ENCODE measurements around the gene DEFB132. TPM values are rescaled to one million over a fixed set of nuclear protein-coding genes. Genes with fewer than 3 reads are reported as not detected.

The DEFB132 gene
- total and polyA plus RNA-seq, 2 donors (not counting 1 experiment from before 2014, with no cell fraction given): not detected

GRCh38 chr20:266596-267562 lies 9.4 kb downstream of the DEFB132 start:
- no peak overlapping the region for H3K27ac Mint-ChIP-seq
- intact Hi-C loops (cut with micrococcal nuclease): loop anchor here (1.0 kb wide), 3 partner anchors 23 to 63 kb away; partner anchors contain the start of gene C20orf96
- CTCF ChIA-PET: interaction anchor here (0.7 to 9.0 kb wide), 27 partner anchors 8 to 212 kb away, joined by 3 to 89 read pairs (median 5); partner anchors contain the start of genes DEFB129, DEFB132 and ZCCHC3
- Histone ChIP-seq H2AFZ (ENCODE audit: insufficient read depth, low read depth, low read length, poor library complexity, severe bottlenecking) (peak overlapping the region; percentile 96), H3K9ac (ENCODE audit: low read length) (peak overlapping the region; percentile 61), H3K36me3 (replicated peaks in 1 of 2; ENCODE audit: control extremely low read depth in 1 of 2, control insufficient read depth in 1 of 2, extremely low read depth in 1 of 2, insufficient read depth in 2 of 2, low read length in 1 of 2) (no peaks in the 10 kb centered on the region), H3K27ac (ENCODE audit: low read length in 2 of 2) (no peak overlapping the region), H3K4me3 (ENCODE audit: control extremely low read depth in 1 of 5, extremely low read depth in 1 of 5, insufficient read depth in 1 of 5, low read depth in 2 of 5, low read length in 4 of 5) (peak overlapping the region; percentile 33 to 63 (median 54)), H3K4me1 (ENCODE audit: control insufficient read depth in 2 of 2, insufficient read depth in 2 of 2, low read length in 2 of 2) (peaks cover 3 to 8% of the 10 kb centered on the region in 2 donors), H3K9me3 (ENCODE audit: control extremely low read depth in 1 of 3, control insufficient read depth in 2 of 3, insufficient read depth in 1 of 3, low read length in 2 of 3) (no peaks in the 10 kb centered on the region), H4K20me1 (ENCODE audit: control insufficient read depth, insufficient read depth, low read length, poor library complexity, severe bottlenecking) (no peaks in the 10 kb centered on the region), H3K4me2 (replicated peaks; ENCODE audit: low read depth, low read length, poor library complexity, severe bottlenecking) (peak overlapping the region; percentile 76), H3K79me2 (ENCODE audit: control insufficient read depth, insufficient read depth, low read length) (no peaks in the 10 kb centered on the region), H3K27me3 (replicated peaks in 1 of 4; ENCODE audit: control extremely low read depth in 1 of 4, control insufficient read depth in 3 of 4, insufficient read depth in 4 of 4, low read length in 3 of 4) (peaks cover 0 to 2% (median 1%) of the 10 kb centered on the region in 4 experiments)
- 2% methylated on average over 38 of the region's 43 CpGs for WGBS (ENCODE audit: insufficient coverage)
- TF ChIP-seq EZH2 (IDR thresholded peaks at IDR 0.05; ENCODE audit: borderline replicate concordance, insufficient read depth, low read depth, low read length, poor library complexity, severe bottlenecking) (no peak), CTCF (IDR thresholded peaks at IDR 0.05) (peak; percentile 95)
- H3K4me1 Mint-ChIP-seq: peaks cover 9% of the 10 kb centered on the region
- peak overlapping the region; percentile 85 for H3K4me3 Mint-ChIP-seq
- DNase-seq: peak; percentile 91
- H3K27me3 Mint-ChIP-seq: peaks cover 9% of the 10 kb centered on the region
- ATAC-seq (ENCODE audit: low read depth): peak; percentile 100
- H3K9me3 Mint-ChIP-seq (ENCODE audit: insufficient read depth): no peaks in the 10 kb centered on the region
- POLR2A ChIA-PET: interaction anchor here (0.5 to 0.9 kb wide), 2 partner anchors 58 to 182 kb away, joined by 3 to 4 read pairs; partner anchors contain the start of gene SOX12
